A549 treated with ZK216348 at 1 μM for 4 hours (cell line): ENCODE results near the gene ANKRD44. TPM values are rescaled to one million over a fixed set of nuclear protein-coding genes. Genes with fewer than 3 reads are reported as not detected.

Source experiments
- total RNA-seq: library from RNA; stranded (reverse); fragments of 200-300 nt; extraction: Qiagen RNA extraction; gene quantifications from 5 replicates; pipeline ENCODE4 v1.2.3, GENCODE V29; 2022; ENCODE audit warnings: low read depth

ANKRD44 gene
- 1.2 to 3.3 TPM (median 1.8 TPM) in 5 replicates for total RNA-seq

DNA sequence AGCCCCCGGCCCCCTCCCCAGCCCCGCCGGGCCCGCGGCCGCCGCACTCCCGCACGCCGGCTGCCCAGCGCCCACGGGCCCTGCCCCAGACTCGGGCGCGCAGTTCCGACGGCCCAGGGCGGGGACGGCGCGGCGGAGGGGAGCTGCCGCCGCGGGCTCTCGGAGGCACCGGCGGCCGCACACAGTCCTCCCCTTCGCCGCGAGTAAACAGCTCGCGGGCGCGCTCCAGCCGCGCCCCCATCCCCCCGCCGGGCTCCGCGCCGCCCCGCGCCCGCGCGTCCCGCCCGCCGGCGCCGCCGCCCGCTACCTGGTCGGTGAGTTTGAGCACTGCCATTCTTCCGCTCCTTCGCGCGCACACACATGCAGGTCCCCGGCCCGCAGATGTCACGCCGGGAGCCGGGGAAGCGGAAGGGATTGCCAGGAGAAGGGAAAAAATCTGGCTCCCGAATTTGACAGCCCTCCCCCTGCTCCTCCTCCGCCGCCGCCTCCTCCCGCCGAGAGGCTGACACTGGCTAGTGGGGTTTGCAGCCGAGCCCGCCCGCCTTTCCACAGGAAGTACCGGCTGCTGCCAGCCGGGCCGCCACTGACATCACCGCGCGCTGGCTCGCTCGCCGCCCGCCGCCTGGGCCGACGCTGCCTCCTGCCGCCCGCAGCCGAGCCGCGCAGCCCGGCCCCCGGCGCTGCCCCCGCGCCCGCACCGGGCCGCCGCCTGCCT, at the start of gene ANKRD44:
Gene ANKRD44, minus strand, starts transcription at position 510 of the 715 bp plus-strand sequence. Its CDS starts 176 bp downstream, at position 334.

Other genes with a start within 250 kb of the ANKRD44 start
- 110 to 162 TPM (median 122 TPM) in 5 replicates for gene SF3B1, start 124.2 kb upstream of the ANKRD44 start, total RNA-seq
- gene COQ10B, start 142.8 kb upstream of the ANKRD44 start, total RNA-seq: 14.6 to 19.4 TPM (median 18.0 TPM) in 5 replicates
- 578 to 764 TPM (median 638 TPM) in 5 replicates for gene HSPD1, start 189.1 kb upstream of the ANKRD44 start, total RNA-seq
- 455 to 1,103 TPM (median 573 TPM) in 5 replicates for gene HSPE1, start 189.6 kb upstream of the ANKRD44 start, total RNA-seq
- gene MOB4, start 205.3 kb upstream of the ANKRD44 start, total RNA-seq: 12.8 to 37.1 TPM (median 25.7 TPM) in 5 replicates